HEK293 (cell line): ENCODE data around the gene NINJ2.

Experiments
- BCL6B ChIP-seq: fragments of 450-650 bp; formaldehyde crosslinking; IDR thresholded peaks from 2 replicates; pipeline ENCODE4 v1.5.1; 2017; ENCODE audit warnings: missing biosample characterization, missing genetic modification characterization
- CTCF ChIP-seq: fragments of 450-650 bp; formaldehyde crosslinking; IDR thresholded peaks from 2 replicates; pipeline ENCODE4 v1.5.1; 2016; ENCODE audit warnings: missing biosample characterization, missing genetic modification characterization
- MEIS1 ChIP-seq: sonication (generic); formaldehyde crosslinking; IDR thresholded peaks from 2 replicates; pipeline ENCODE4 v1.8.1; 2022; ENCODE audit warnings: missing genetic modification reagents, mild to moderate bottlenecking, borderline replicate concordance
- MZF1 ChIP-seq: fragments of 450-650 bp; formaldehyde crosslinking; IDR thresholded peaks from 2 replicates; pipeline ENCODE4 v1.5.1; 2017; ENCODE audit warnings: missing biosample characterization, missing genetic modification characterization, borderline replicate concordance
- TCF7L2 ChIP-seq: IDR thresholded peaks from 2 replicates; pipeline ENCODE4 v1.6.1; 2011; ENCODE audit warnings: low read depth, mild to moderate bottlenecking, inconsistent platforms, low read length, moderate library complexity, borderline replicate concordance
- ZNF423 ChIP-seq: fragments of 450-650 bp; formaldehyde crosslinking; IDR thresholded peaks from 2 replicates; pipeline ENCODE4 v1.5.1; 2016; ENCODE audit warnings: missing biosample characterization, missing genetic modification characterization
- ZNF513 ChIP-seq: fragments of 450-650 bp; IDR thresholded peaks from 2 replicates; pipeline ENCODE4 v1.5.1; 2018; ENCODE audit warnings: missing biosample characterization, missing genetic modification characterization
- ZNF514 ChIP-seq: fragments of 450-650 bp; formaldehyde crosslinking; IDR thresholded peaks from 2 replicates; pipeline ENCODE4 v1.5.1; 2016; ENCODE audit warnings: missing biosample characterization, missing genetic modification characterization
- ZNF521 ChIP-seq: fragments of 450-650 bp; formaldehyde crosslinking; IDR thresholded peaks from 2 replicates; pipeline ENCODE4 v1.5.1; 2017; ENCODE audit warnings: missing biosample characterization, mild to moderate bottlenecking, missing genetic modification characterization
- ZNF561 ChIP-seq: fragments of 450-650 bp; IDR thresholded peaks from 2 replicates; pipeline ENCODE4 v1.5.1; 2018; ENCODE audit warnings: missing biosample characterization, missing genetic modification characterization, borderline replicate concordance
- ZNF654 ChIP-seq: fragments of 450-650 bp; formaldehyde crosslinking; IDR thresholded peaks from 2 replicates; pipeline ENCODE4 v1.5.1; 2016; ENCODE audit warnings: low read depth, missing biosample characterization, missing genetic modification characterization
- ZNF776 ChIP-seq: fragments of 450-650 bp; formaldehyde crosslinking; IDR thresholded peaks from 2 replicates; pipeline ENCODE4 v1.5.0; 2017; ENCODE audit warnings: missing biosample characterization, missing genetic modification characterization, borderline replicate concordance
- TF ChIP-seq, protein P1 (sequence below): fragments of 450-650 bp; formaldehyde crosslinking; IDR thresholded peaks from 2 replicates; pipeline ENCODE4 v1.5.1; 2017; ENCODE audit warnings: missing biosample characterization, missing genetic modification characterization

- no peak for TF ChIP-seq MEIS1
- no peak for TF ChIP-seq ZNF521 (tag by site-specific recombination)
- no peak for TF ChIP-seq MZF1 (tag by site-specific recombination)
- TF ChIP-seq ZNF561 (tag by site-specific recombination), result no peak
- TF ChIP-seq CTCF, result no peak
- TF ChIP-seq BCL6B (tag by site-specific recombination), result no peak
- no peak for TF ChIP-seq ZNF654 (tag by site-specific recombination)
- no peak for TF ChIP-seq TCF7L2
- no peak for TF ChIP-seq ZNF423 (tag by site-specific recombination)
- TF ChIP-seq, protein P1, sequence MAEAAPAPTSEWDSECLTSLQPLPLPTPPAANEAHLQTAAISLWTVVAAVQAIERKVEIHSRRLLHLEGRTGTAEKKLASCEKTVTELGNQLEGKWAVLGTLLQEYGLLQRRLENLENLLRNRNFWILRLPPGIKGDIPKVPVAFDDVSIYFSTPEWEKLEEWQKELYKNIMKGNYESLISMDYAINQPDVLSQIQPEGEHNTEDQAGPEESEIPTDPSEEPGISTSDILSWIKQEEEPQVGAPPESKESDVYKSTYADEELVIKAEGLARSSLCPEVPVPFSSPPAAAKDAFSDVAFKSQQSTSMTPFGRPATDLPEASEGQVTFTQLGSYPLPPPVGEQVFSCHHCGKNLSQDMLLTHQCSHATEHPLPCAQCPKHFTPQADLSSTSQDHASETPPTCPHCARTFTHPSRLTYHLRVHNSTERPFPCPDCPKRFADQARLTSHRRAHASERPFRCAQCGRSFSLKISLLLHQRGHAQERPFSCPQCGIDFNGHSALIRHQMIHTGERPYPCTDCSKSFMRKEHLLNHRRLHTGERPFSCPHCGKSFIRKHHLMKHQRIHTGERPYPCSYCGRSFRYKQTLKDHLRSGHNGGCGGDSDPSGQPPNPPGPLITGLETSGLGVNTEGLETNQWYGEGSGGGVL (tag by site-specific recombination), result no peak
- no peak for TF ChIP-seq ZNF776 (tag by site-specific recombination)
- no peak for TF ChIP-seq ZNF514 (tag by site-specific recombination)
- TF ChIP-seq ZNF513 (tag by site-specific recombination), result no peak
These were observed 29.0 kb upstream of the NINJ2 start for GRCh38 chr12:692274-692673.
